Sigmoid colon (tissue), 4 donors: ENCODE data around the gene HPS1.

Source experiments
- EP300 ChIP-seq, 4 donors: sonication (generic); formaldehyde crosslinking; IDR thresholded peaks; one replicate each; pipeline ENCODE4 v1.6.1; 2017; ENCODE audit warnings: antibody characterized with exemption in 4 of 4
- TF ChIP-seq, protein P1 (sequence below), 4 experiments: fragments of 450-650 bp in 3 of 4; fragments of 200-600 bp in 1 of 4; IDR thresholded peaks; one replicate each; pipeline ENCODE4 v1.5.1; 2016 to 2019; ENCODE audit warnings: antibody characterized with exemption in 4 of 4, mild to moderate bottlenecking in 3 of 4, moderate library complexity in 2 of 4

GRCh38 chr10:98420786-98421185 lies 25.9 kb downstream of the HPS1 start:
- TF ChIP-seq EP300 (IDR thresholded peaks at IDR 0.05), result no peak
- TF ChIP-seq, protein P1, sequence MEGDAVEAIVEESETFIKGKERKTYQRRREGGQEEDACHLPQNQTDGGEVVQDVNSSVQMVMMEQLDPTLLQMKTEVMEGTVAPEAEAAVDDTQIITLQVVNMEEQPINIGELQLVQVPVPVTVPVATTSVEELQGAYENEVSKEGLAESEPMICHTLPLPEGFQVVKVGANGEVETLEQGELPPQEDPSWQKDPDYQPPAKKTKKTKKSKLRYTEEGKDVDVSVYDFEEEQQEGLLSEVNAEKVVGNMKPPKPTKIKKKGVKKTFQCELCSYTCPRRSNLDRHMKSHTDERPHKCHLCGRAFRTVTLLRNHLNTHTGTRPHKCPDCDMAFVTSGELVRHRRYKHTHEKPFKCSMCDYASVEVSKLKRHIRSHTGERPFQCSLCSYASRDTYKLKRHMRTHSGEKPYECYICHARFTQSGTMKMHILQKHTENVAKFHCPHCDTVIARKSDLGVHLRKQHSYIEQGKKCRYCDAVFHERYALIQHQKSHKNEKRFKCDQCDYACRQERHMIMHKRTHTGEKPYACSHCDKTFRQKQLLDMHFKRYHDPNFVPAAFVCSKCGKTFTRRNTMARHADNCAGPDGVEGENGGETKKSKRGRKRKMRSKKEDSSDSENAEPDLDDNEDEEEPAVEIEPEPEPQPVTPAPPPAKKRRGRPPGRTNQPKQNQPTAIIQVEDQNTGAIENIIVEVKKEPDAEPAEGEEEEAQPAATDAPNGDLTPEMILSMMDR (IDR thresholded peaks at IDR 0.05), result no peak
